SK-N-SH treated with all-trans-retinoic acid at 6 μM for 48 hours (cell line): ENCODE measurements around the gene TMEM132D.

Source experiments
- ATAC-seq: fragments of 200-7000 bp; cut with Tn5 transposase; 3 replicates; pipeline ENCODE4 v1.9.1; 2020; ENCODE audit warnings: mild to moderate bottlenecking, moderate library complexity
- ARNTL ChIP-seq: fragments of 450-650 bp; formaldehyde crosslinking; IDR thresholded peaks from 2 replicates; pipeline ENCODE4 v1.5.0; 2020; ENCODE audit warnings: low read depth, mild to moderate bottlenecking, moderate library complexity, borderline replicate concordance
- BACH2 ChIP-seq: fragments of 250-450 bp; sonication (Bioruptor Pico); IDR thresholded peaks from 2 replicates; pipeline ENCODE4 v1.9.0; 2021; ENCODE audit warnings: mild to moderate bottlenecking, borderline replicate concordance
- CREB5 ChIP-seq: fragments of 250-450 bp; sonication (Bioruptor Pico); IDR thresholded peaks from 2 replicates; pipeline ENCODE4 v1.5.1; 2020; ENCODE audit warnings: low read depth, mild to moderate bottlenecking, moderate library complexity
- CSDC2 ChIP-seq: fragments of 250-450 bp; sonication (Bioruptor Pico); IDR thresholded peaks from 2 replicates; pipeline ENCODE4 v1.5.0; 2020; ENCODE audit warnings: mild to moderate bottlenecking, moderate library complexity
- CSRNP3 ChIP-seq: fragments of 250-450 bp; sonication (Bioruptor Pico); IDR thresholded peaks from 2 replicates; pipeline ENCODE4 v1.5.1; 2021; ENCODE audit warnings: mild to moderate bottlenecking, moderate library complexity
- ESRRG ChIP-seq: fragments of 250-450 bp; sonication (Bioruptor Pico); IDR thresholded peaks from 2 replicates; pipeline ENCODE4 v1.6.1; 2021; ENCODE audit warnings: mild to moderate bottlenecking
- OSR1 ChIP-seq: fragments of 250-450 bp; sonication (Bioruptor Pico); IDR thresholded peaks from 2 replicates; pipeline ENCODE4 v1.8.0; 2022; ENCODE audit warnings: moderate library complexity, mild to moderate bottlenecking, inconsistent platforms
- PATZ1 ChIP-seq: fragments of 250-450 bp; sonication (Bioruptor Pico); IDR thresholded peaks from 2 replicates; pipeline ENCODE4 v1.8.0; 2020; ENCODE audit warnings: mild to moderate bottlenecking, moderate library complexity, borderline replicate concordance
- PPARA ChIP-seq: fragments of 250-450 bp; sonication (Bioruptor Pico); IDR thresholded peaks from 2 replicates; pipeline ENCODE4 v1.5.0; 2020; ENCODE audit warnings: mild to moderate bottlenecking, borderline replicate concordance
- RARB ChIP-seq: fragments of 250-450 bp; sonication (Bioruptor Pico); IDR thresholded peaks from 2 replicates; pipeline ENCODE4 v1.8.0; 2021; ENCODE audit warnings: mild to moderate bottlenecking, moderate library complexity
- SNAI2 ChIP-seq: fragments of 250-450 bp; sonication (Bioruptor Pico); IDR thresholded peaks from 2 replicates; pipeline ENCODE4 v1.5.0; 2020; ENCODE audit warnings: mild to moderate bottlenecking, moderate library complexity
- TCF4 ChIP-seq: fragments of 250-450 bp; sonication (Bioruptor Pico); IDR thresholded peaks from 2 replicates; pipeline ENCODE4 v1.8.0; 2021; ENCODE audit warnings: mild to moderate bottlenecking, moderate library complexity, borderline replicate concordance
- TOX ChIP-seq: fragments of 250-450 bp; sonication (Bioruptor Pico); IDR thresholded peaks from 2 replicates; pipeline ENCODE4 v1.8.0; 2021; ENCODE audit warnings: mild to moderate bottlenecking, moderate library complexity, borderline replicate concordance
- TSHZ2 ChIP-seq: fragments of 250-450 bp; sonication (Bioruptor Pico); IDR thresholded peaks from 2 replicates; pipeline ENCODE4 v1.5.0; 2020; ENCODE audit warnings: mild to moderate bottlenecking, moderate library complexity
- ZC3H10 ChIP-seq: fragments of 250-450 bp; sonication (Bioruptor Pico); IDR thresholded peaks from 2 replicates; pipeline ENCODE4 v1.5.1; 2021; ENCODE audit warnings: mild to moderate bottlenecking, moderate library complexity
- ZFP3 ChIP-seq: fragments of 250-450 bp; sonication (Bioruptor Pico); IDR thresholded peaks from 2 replicates; pipeline ENCODE4 v1.5.0; 2020; ENCODE audit warnings: mild to moderate bottlenecking, moderate library complexity
- ZFP30 ChIP-seq: fragments of 450-650 bp; formaldehyde crosslinking; IDR thresholded peaks from 2 replicates; pipeline ENCODE4 v1.5.0; 2022; ENCODE audit warnings: mild to moderate bottlenecking, moderate library complexity
- ZNF565 ChIP-seq: fragments of 450-650 bp; formaldehyde crosslinking; conservative IDR thresholded peaks from 2 replicates; pipeline ENCODE4 v1.5.0; 2020; ENCODE audit warnings: low read depth, mild to moderate bottlenecking, moderate library complexity
- ZNF70 ChIP-seq: fragments of 450-650 bp; formaldehyde crosslinking; IDR thresholded peaks from 2 replicates; pipeline ENCODE4 v1.5.0; 2020; ENCODE audit warnings: mild to moderate bottlenecking, moderate library complexity
- TF ChIP-seq, protein P1 (sequence below): fragments of 250-450 bp; sonication (Bioruptor Pico); IDR thresholded peaks from 2 replicates; pipeline ENCODE4 v1.8.0; 2021; ENCODE audit warnings: low read depth, mild to moderate bottlenecking, moderate library complexity, borderline replicate concordance

The TMEM132D gene

GRCh38 chr12:129831294-129831693, 72.5 kb downstream of the TMEM132D start (continued):
- TF ChIP-seq PATZ1 (CRISPR knock-in tag) (no peak), CREB5 (no peak), RARB (CRISPR knock-in tag) (no peak)
- TF ChIP-seq, all 23 proteins: peak for 0

DNA sequence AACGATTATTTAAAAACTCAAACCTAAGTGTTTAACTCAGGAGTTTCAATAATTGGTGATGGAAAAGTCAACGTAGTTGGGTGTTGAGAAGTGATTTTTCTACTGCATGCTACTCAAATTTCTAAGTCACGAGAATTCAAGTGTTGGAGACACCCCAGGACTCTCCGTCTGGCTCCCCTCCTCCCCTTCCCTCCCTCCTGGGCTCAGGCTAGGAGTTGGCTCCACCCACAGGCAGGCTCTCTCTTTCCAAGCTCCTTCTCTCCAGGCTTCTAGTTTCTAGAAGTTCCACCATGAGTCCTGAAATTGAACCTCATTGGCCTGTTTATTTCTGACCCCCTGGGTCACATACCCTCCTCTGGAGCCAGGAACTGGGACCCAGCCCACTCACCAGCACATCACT, 73.0 kb downstream of the TMEM132D start:
- TF ChIP-seq ZNF70 (CRISPR knock-in tag) (no peak), TOX (CRISPR knock-in tag) (no peak), TCF4 (CRISPR knock-in tag) (no peak), ZNF565 (no peak), CREB5 (no peak), CSRNP3 (CRISPR knock-in tag) (no peak), OSR1 (CRISPR knock-in tag) (no peak), ZFP30 (no peak), BACH2 (CRISPR knock-in tag) (no peak), SNAI2 (no peak)
- TF ChIP-seq, protein P1, sequence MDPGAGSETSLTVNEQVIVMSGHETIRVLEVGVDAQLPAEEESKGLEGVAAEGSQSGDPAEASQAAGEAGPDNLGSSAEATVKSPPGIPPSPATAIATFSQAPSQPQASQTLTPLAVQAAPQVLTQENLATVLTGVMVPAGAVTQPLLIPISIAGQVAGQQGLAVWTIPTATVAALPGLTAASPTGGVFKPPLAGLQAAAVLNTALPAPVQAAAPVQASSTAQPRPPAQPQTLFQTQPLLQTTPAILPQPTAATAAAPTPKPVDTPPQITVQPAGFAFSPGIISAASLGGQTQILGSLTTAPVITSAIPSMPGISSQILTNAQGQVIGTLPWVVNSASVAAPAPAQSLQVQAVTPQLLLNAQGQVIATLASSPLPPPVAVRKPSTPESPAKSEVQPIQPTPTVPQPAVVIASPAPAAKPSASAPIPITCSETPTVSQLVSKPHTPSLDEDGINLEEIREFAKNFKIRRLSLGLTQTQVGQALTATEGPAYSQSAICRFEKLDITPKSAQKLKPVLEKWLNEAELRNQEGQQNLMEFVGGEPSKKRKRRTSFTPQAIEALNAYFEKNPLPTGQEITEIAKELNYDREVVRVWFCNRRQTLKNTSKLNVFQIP (CRISPR knock-in tag) = no peak
- no peak for ATAC-seq

- TF ChIP-seq PPARA (CRISPR knock-in tag) (no peak), CREB5 (no peak), ZNF70 (CRISPR knock-in tag) (no peak), BACH2 (CRISPR knock-in tag) (no peak), ESRRG (CRISPR knock-in tag) (no peak), PATZ1 (CRISPR knock-in tag) (no peak), TSHZ2 (CRISPR knock-in tag) (no peak), CSDC2 (CRISPR knock-in tag) (no peak), SNAI2 (no peak), ARNTL (no peak), ZC3H10 (CRISPR knock-in tag) (no peak), TOX (CRISPR knock-in tag) (no peak), TCF4 (CRISPR knock-in tag) (no peak), ZFP3 (CRISPR knock-in tag) (no peak)
- TF ChIP-seq, protein P1 (CRISPR knock-in tag) = no peak
Observed at GRCh38 chr12:129827866-129828384, 75.9 kb downstream of the TMEM132D start.

More at GRCh38 chr12:129827866-129828384, 75.9 kb downstream of the TMEM132D start:
- ATAC-seq = no peak
